ENCODE data around the gene HOXD9. TPM values are rescaled to one million over a fixed set of nuclear protein-coding genes. Genes with fewer than 3 reads are reported as not detected.
A peak's percentile ranks its signal among the peaks of the same experiment; 100 is the strongest.

HOXD9 gene
- total and polyA plus RNA-seq, 2 of the 8 experiments (the other 6 are each of a cell fraction or from before 2014, with no cell fraction given): not detected

- no peak overlapping the region for H3K14ac ChIP-seq (ENCODE audit: insufficient read length)
- no peaks in the 10 kb centered on the region for H3K79me2 ChIP-seq (ENCODE audit: control insufficient read depth in 1 of 2, insufficient read depth in 2 of 2, low read length in 2 of 2)
- no peak overlapping the region for H2AFZ ChIP-seq (ENCODE audit: low read length)
- FAIRE-seq (no peak), DNase-seq (ENCODE audit: low read depth in 1 of 2, low spot score in 2 of 2) (peak in 1 of 2 experiments; percentile 40)
- no peak overlapping the region for H2BK5ac ChIP-seq (ENCODE audit: low read depth, low read length)
- H2BK120ac ChIP-seq (replicated peaks; ENCODE audit: low read depth, low read length): no peak overlapping the region
- no peaks in the 10 kb centered on the region for H3K79me1 ChIP-seq (ENCODE audit: low read depth, low read length)
- H4K91ac ChIP-seq (replicated peaks; ENCODE audit: insufficient read length, low read length): no peak overlapping the region
- H2AK5ac ChIP-seq (ENCODE audit: low read depth, low read length): no peak overlapping the region
- 24% methylated on average over 13 of the region's 15 CpGs; no CpG with 5 or more reads in 1 of the 2 experiments for WGBS, 2 experiments (ENCODE audit: extremely low coverage in 1 of 2, insufficient coverage in 1 of 2, insufficient read length in 1 of 2, insufficient replicate concordance in 2 of 2, low coverage in 1 of 2, low lambda C conversion rate in 2 of 2, missing lambda C conversion rate in 1 of 2)
- ChIA-PET CTCF (ENCODE audit: partially characterized antibody) (interaction anchor here (0.6 to 4.5 kb wide), 20 partner anchors 10 to 1017 kb away, joined by 3 to 30 read pairs (median 4); partner anchors contain the start of genes HOXD10 and HOXD4), POLR2A (ENCODE audit: partially characterized antibody) (interaction anchor here (0.7 to 1.2 kb wide), 2 partner anchors 25 to 1856 kb away, joined by 3 to 4 read pairs; no protein-coding TSS in a partner anchor)
- H2BK15ac ChIP-seq (ENCODE audit: low read length): no peak overlapping the region
- H3K36me3 ChIP-seq (ENCODE audit: control insufficient read depth in 2 of 4, insufficient read depth in 4 of 4, low read length in 3 of 4): peaks cover 0 to 17% (median 0%) of the 10 kb centered on the region in 4 experiments; a peak in 1 of 8 replicates
- no peak overlapping the region for H2BK12ac ChIP-seq (ENCODE audit: low read depth, low read length)
- peaks cover 3% of the 10 kb centered on the region; the same call in 1 of the 2 replicates for H3K23me2 ChIP-seq (ENCODE audit: low read depth, low read length)
- H3K4ac ChIP-seq (replicated peaks; ENCODE audit: insufficient read length, low read depth, low read length): no peak overlapping the region
- no peak overlapping the region for H3K18ac ChIP-seq (ENCODE audit: extremely low read depth, low read length)
- H3K23ac ChIP-seq (ENCODE audit: insufficient read length): no peak overlapping the region
- peaks cover 14 to 33% of the 10 kb centered on the region in 2 experiments for H4K20me1 ChIP-seq (replicated peaks in 1 of 2; ENCODE audit: control insufficient read depth in 1 of 2, insufficient read depth in 2 of 2, low read length in 2 of 2)
- peaks cover 92 to 100% (median 98%) of the 10 kb centered on the region in 4 experiments for H3K27me3 ChIP-seq (replicated peaks in 1 of 4; ENCODE audit: control insufficient read depth in 3 of 4, extremely low read depth in 1 of 4, insufficient read depth in 3 of 4, low read length in 3 of 4)
- H4K8ac ChIP-seq (ENCODE audit: extremely low read depth, insufficient read depth, low read length): no peak overlapping the region
- H3K27ac ChIP-seq (ENCODE audit: low read depth, low read length): no peak overlapping the region
- no peak overlapping the region for H4K5ac ChIP-seq (ENCODE audit: insufficient read length, low read depth, low read length)
- no peak overlapping the region for H3K56ac ChIP-seq (replicated peaks; ENCODE audit: insufficient read length, low read depth, low read length)
- peak overlapping the region in 1 of 2 experiments; percentile 70; a peak in 3 of 4 replicates for H3K4me2 ChIP-seq (ENCODE audit: insufficient read depth in 1 of 2, low read depth in 2 of 2, low read length in 2 of 2)
- no peaks in the 10 kb centered on the region for H3K9me3 ChIP-seq (ENCODE audit: insufficient read depth in 2 of 2, low read depth in 1 of 2, low read length in 1 of 2)
- no peak overlapping the region for H3K9ac ChIP-seq (replicated peaks in 1 of 4; ENCODE audit: extremely low read depth in 1 of 4, low read depth in 3 of 4, low read length in 3 of 4)
- no peak overlapping the region for H2BK20ac ChIP-seq (ENCODE audit: low read length)
- peaks cover 3 to 11% (median 5%) of the 10 kb centered on the region in 4 experiments for H3K4me1 ChIP-seq (replicated peaks in 1 of 4; ENCODE audit: control insufficient read depth in 3 of 4, insufficient read depth in 4 of 4, low read length in 3 of 4)
- H3K4me3 ChIP-seq (ENCODE audit: extremely low read depth in 1 of 4, insufficient read depth in 2 of 4, low read depth in 3 of 4, low read length in 4 of 4): peak overlapping the region in 1 of 4 experiments; percentile 24; a peak in 1 of 8 replicates
- TF ChIP-seq SUZ12 (IDR thresholded peaks at IDR 0.05; ENCODE audit: low read length) (peak; percentile 28; the same call in 1 of the 2 replicates), SRF (IDR thresholded peaks at IDR 0.05; ENCODE audit: low read depth, low read length) (no peak), EZH2 (IDR thresholded peaks at IDR 0.05; ENCODE audit: low read depth, low read length, severe bottlenecking) (peak; percentile 89), SIX5 (IDR thresholded peaks at IDR 0.05; ENCODE audit: low read depth, low read length) (no peak), CEBPB (IDR thresholded peaks at IDR 0.05; ENCODE audit: low read depth, low read length) (no peak), BACH1 (IDR thresholded peaks at IDR 0.05; ENCODE audit: low read length) (no peak), TAF7 (optimal IDR thresholded peaks at IDR 0.05; ENCODE audit: borderline replicate concordance, low read depth, low read length) (no peak), RNF2 (IDR thresholded peaks at IDR 0.05; ENCODE audit: borderline replicate concordance, low read depth, low read length, missing control alignments, poor library complexity, severe bottlenecking) (peak; percentile 91), CBX8 (IDR thresholded peaks at IDR 0.05; ENCODE audit: borderline replicate concordance, low read depth, low read length) (peak; percentile 93), E2F6 (IDR thresholded peaks at IDR 0.05) (no peak)
Observed at GRCh38 chr2:176130957-176131847, 8.7 kb downstream of the HOXD9 start.
